H9 (cell line): ENCODE results near the gene DGLUCY. TPM values are rescaled to one million over a fixed set of nuclear protein-coding genes. Genes with fewer than 3 reads are reported as not detected.

ENCODE experiments used
- DNase-seq: peaks from one replicate; pipeline ENCODE4 v3.0.0-alpha.2; 2017
- H2AFZ ChIP-seq: one replicate; pipeline ENCODE4 v1.6.1; 2013; ENCODE audit warnings: mild to moderate bottlenecking, low read length, control low read depth, moderate library complexity
- H2AK5ac ChIP-seq: 2 replicates; pipeline ENCODE4 v1.6.1; 2013; ENCODE audit warnings: low read length, control low read depth, mixed read lengths; ENCODE audit not compliant: insufficient read length
- H2BK120ac ChIP-seq: one replicate; pipeline ENCODE4 v1.6.1; 2013; ENCODE audit warnings: low read depth, mild to moderate bottlenecking, low read length, control low read depth, inconsistent platforms; ENCODE audit not compliant: poor library complexity, severe bottlenecking
- H2BK12ac ChIP-seq: 2 replicates; pipeline ENCODE4 v1.6.1; 2013; ENCODE audit warnings: low read length, control low read depth, mixed read lengths, low read depth; ENCODE audit not compliant: insufficient read length
- H2BK15ac ChIP-seq: 2 replicates; pipeline ENCODE4 v1.6.1; 2013; ENCODE audit warnings: low read depth, low read length, control low read depth
- H2BK20ac ChIP-seq: one replicate; pipeline ENCODE4 v1.6.1; 2013; ENCODE audit warnings: low read depth, mild to moderate bottlenecking, low read length, control low read depth, inconsistent platforms; ENCODE audit not compliant: poor library complexity, severe bottlenecking
- H2BK5ac ChIP-seq: 2 replicates; pipeline ENCODE4 v1.6.1; 2013; ENCODE audit warnings: low read length, control low read depth, mixed read lengths; ENCODE audit not compliant: insufficient read length
- H3K14ac ChIP-seq: 2 replicates; pipeline ENCODE4 v1.6.1; 2013; ENCODE audit warnings: low read length, control low read depth; ENCODE audit not compliant: insufficient read depth
- H3K18ac ChIP-seq: 2 replicates; pipeline ENCODE4 v1.6.1; 2013; ENCODE audit warnings: low read depth, mild to moderate bottlenecking, mixed read lengths, low read length, control low read depth; ENCODE audit not compliant: insufficient read length
- H3K23ac ChIP-seq: 2 replicates; pipeline ENCODE4 v1.6.1; 2013; ENCODE audit warnings: low read length, control low read depth, mixed read lengths, low read depth; ENCODE audit not compliant: insufficient read length
- H3K23me2 ChIP-seq: 2 replicates; pipeline ENCODE4 v1.6.1; 2013; ENCODE audit warnings: low read depth, mild to moderate bottlenecking, mixed read lengths, low read length, control low read depth; ENCODE audit not compliant: insufficient read length, poor library complexity, severe bottlenecking
- H3K27ac ChIP-seq: 2 replicates; pipeline ENCODE4 v1.5.1; 2013; ENCODE audit warnings: low read length, control low read depth, mixed read lengths, low read depth; ENCODE audit not compliant: insufficient read length
- H3K27me3 ChIP-seq: 2 replicates; pipeline ENCODE4 v1.6.1; 2013; ENCODE audit warnings: low read length, control low read depth, inconsistent platforms; ENCODE audit not compliant: insufficient read depth
- H3K4ac ChIP-seq: 2 replicates; pipeline ENCODE4 v1.6.1; 2013; ENCODE audit warnings: low read depth, mild to moderate bottlenecking, control low read depth, inconsistent platforms, low read length, moderate library complexity
- H3K4me1 ChIP-seq: 2 replicates; pipeline ENCODE4 v1.6.1; 2013; ENCODE audit warnings: low read length, control low read depth, inconsistent platforms; ENCODE audit not compliant: insufficient read depth
- H3K4me2 ChIP-seq: 2 replicates; pipeline ENCODE4 v1.6.1; 2013; ENCODE audit warnings: low read length, control low read depth, mixed read lengths; ENCODE audit not compliant: insufficient read length, insufficient read depth
- H3K56ac ChIP-seq: 2 replicates; pipeline ENCODE4 v1.6.1; 2013; ENCODE audit warnings: low read depth, mild to moderate bottlenecking, mixed read lengths, low read length, control low read depth; ENCODE audit not compliant: insufficient read length
- H3K79me1 ChIP-seq: 2 replicates; pipeline ENCODE4 v1.6.1; 2013; ENCODE audit warnings: low read depth, mild to moderate bottlenecking, moderate library complexity, low read length, control low read depth, inconsistent platforms; ENCODE audit not compliant: insufficient read depth, poor library complexity, severe bottlenecking
- H3K79me2 ChIP-seq: 2 replicates; pipeline ENCODE4 v1.6.1; 2013; ENCODE audit warnings: low read length, control low read depth, inconsistent platforms; ENCODE audit not compliant: insufficient read depth
- H3K9ac ChIP-seq: 2 replicates; pipeline ENCODE4 v1.6.1; 2013; ENCODE audit warnings: low read length, control low read depth, mixed read lengths; ENCODE audit not compliant: insufficient read length; ENCODE audit errors: extremely low read depth
- H3K9me3 ChIP-seq: one replicate; pipeline ENCODE4 v1.6.1; 2013; ENCODE audit warnings: low read depth, low read length, inconsistent platforms; ENCODE audit not compliant: control insufficient read depth
- H3T11ph ChIP-seq: one replicate; pipeline ENCODE4 v1.6.1; 2013; ENCODE audit warnings: mild to moderate bottlenecking, low read length, control low read depth, inconsistent platforms
- H4K20me1 ChIP-seq: one replicate; pipeline ENCODE4 v1.6.1; 2013; ENCODE audit not compliant: control insufficient read depth, insufficient read length, insufficient read depth
- H4K5ac ChIP-seq: 2 replicates; pipeline ENCODE4 v1.6.1; 2013; ENCODE audit warnings: low read depth, mild to moderate bottlenecking, mixed read lengths, low read length, control low read depth; ENCODE audit not compliant: insufficient read length
- H4K8ac ChIP-seq: replicated peaks from 2 replicates; pipeline ENCODE4 v1.6.1; 2013; ENCODE audit warnings: low read length, control low read depth, mixed read lengths, low read depth; ENCODE audit not compliant: insufficient read length
- H4K91ac ChIP-seq: 2 replicates; pipeline ENCODE4 v1.6.1; 2013; ENCODE audit warnings: low read depth, mild to moderate bottlenecking, moderate library complexity, mixed read lengths, low read length, control low read depth; ENCODE audit not compliant: insufficient read length
- H3K27ac Mint-ChIP-seq, 3 experiments: 2 replicates in 2 of 3; 3 replicates in 1 of 3; pipeline ENCODE4 v1.8.0; 2020 to 2021; ENCODE audit warnings: mixed read lengths in 3 of 3, mild to moderate bottlenecking in 1 of 3, moderate library complexity in 1 of 3
- H3K27me3 Mint-ChIP-seq: 2 replicates; pipeline ENCODE4 v1.8.0; 2021; ENCODE audit warnings: low read depth, mild to moderate bottlenecking, moderate library complexity, mixed read lengths
- H3K36me3 Mint-ChIP-seq, 3 experiments: 2 replicates in 2 of 3; 3 replicates in 1 of 3; pipeline ENCODE4 v1.8.0; 2020 to 2021; ENCODE audit warnings: low read depth in 3 of 3, mixed read lengths in 3 of 3; ENCODE audit not compliant: insufficient read depth in 1 of 3
- H3K4me1 Mint-ChIP-seq, 2 experiments: 2 replicates each; pipeline ENCODE4 v1.8.0; 2020; ENCODE audit warnings: mixed read lengths in 2 of 2
- H3K4me3 Mint-ChIP-seq, 2 experiments: 2 replicates in 1 of 2; 3 replicates in 1 of 2; pipeline ENCODE4 v1.8.0; 2020 to 2021; ENCODE audit warnings: mild to moderate bottlenecking in 2 of 2, mixed read lengths in 2 of 2, moderate library complexity in 1 of 2
- H3K9me3 Mint-ChIP-seq, 2 experiments: 2 replicates in 1 of 2; 3 replicates in 1 of 2; pipeline ENCODE4 v1.8.0; 2020; ENCODE audit warnings: mild to moderate bottlenecking in 2 of 2, mixed read lengths in 2 of 2, moderate library complexity in 1 of 2
- WGBS: extraction: QIAGEN DNeasy Blood & Tissue Kit; methylation state at CpG from one replicate; pipeline ENCODE4 v1.1.7; 2013; ENCODE audit warnings: missing lambda C conversion rate, low lambda C conversion rate, mixed read lengths; ENCODE audit not compliant: insufficient read length; ENCODE audit errors: extremely low coverage; 5-methylcytosine and 5-hydroxymethylcytosine counted together
- total RNA-seq: library from RNA; stranded (reverse); gene quantifications from 2 replicates; pipeline ENCODE4 v1.2.1, GENCODE V29; 2021
- TF ChIP-seq, protein P1 (sequence below): fragments of 200-600 bp; sonication (generic); conservative IDR thresholded peaks from 3 replicates; pipeline ENCODE4 v1.8.0; 2021; ENCODE audit warnings: antibody characterized with exemption, mild to moderate bottlenecking

The DGLUCY gene
- total RNA-seq, 1 experiment from 2014 or later = 29.6 TPM

DNA sequence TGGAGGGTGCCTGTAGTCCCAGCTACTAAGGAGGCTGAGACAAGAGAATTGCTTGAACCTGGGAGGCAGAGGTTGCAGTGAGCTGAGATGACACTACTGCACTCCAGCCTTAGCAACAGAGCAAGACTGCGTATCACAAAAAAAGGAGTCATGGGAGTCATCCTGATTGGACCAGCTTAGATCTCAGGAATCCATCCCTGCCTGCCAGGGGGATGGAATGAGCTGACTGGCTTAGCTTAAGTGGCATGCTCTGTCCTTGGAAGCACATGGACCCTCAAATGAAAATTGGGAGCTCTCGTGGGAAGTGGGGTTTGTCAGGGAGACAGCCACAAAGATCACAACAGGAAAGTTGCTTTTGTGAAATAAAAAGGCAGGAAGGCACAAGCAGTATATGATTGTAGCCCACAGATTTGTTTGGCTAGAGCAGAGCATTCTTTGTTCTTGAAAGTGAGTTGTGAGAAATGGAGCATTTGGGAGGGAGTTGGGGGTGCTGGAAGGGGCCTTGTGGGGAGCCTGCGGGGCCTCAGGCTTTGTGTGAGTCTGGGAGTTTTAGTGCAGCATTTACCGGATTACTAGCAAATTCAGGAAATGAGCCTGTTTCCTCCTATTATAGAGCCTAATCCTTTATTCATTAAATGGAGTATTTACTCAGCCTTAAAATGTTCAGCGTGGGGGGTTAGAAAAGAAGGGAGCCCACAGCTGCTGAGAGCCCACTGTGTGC lies 30.7 kb downstream of the DGLUCY start:
- Mint-ChIP-seq H3K27me3 (no peaks in the 10 kb centered on the region), H3K27ac (peak overlapping the region in 2 of 3 experiments; percentile 25 to 35; a peak in 3 of 7 replicates), H3K4me1 (peaks cover 11 to 12% of the 10 kb centered on the region in 2 experiments), H3K4me3 (no peak overlapping the region), H3K9me3 (no peaks in the 10 kb centered on the region), H3K36me3 (peaks cover 0 to 22% (median 19%) of the 10 kb centered on the region in 3 experiments; a peak in 5 of 7 replicates)
- no peak overlapping the region for H3T11ph ChIP-seq
- no peaks in the 10 kb centered on the region for H4K20me1 ChIP-seq
- H3K4me2 ChIP-seq = no peak overlapping the region
- H3K18ac ChIP-seq = no peak overlapping the region
- H2BK15ac ChIP-seq = no peak overlapping the region
- no peaks in the 10 kb centered on the region for H3K27me3 ChIP-seq
- no peak overlapping the region for H3K23ac ChIP-seq
- no peak overlapping the region for H2BK20ac ChIP-seq
- no peaks in the 10 kb centered on the region for H3K4me1 ChIP-seq
- no peak overlapping the region for H2BK5ac ChIP-seq
- no peak overlapping the region for H4K91ac ChIP-seq
- H3K79me1 ChIP-seq = no peaks in the 10 kb centered on the region
- no peak for DNase-seq
- no peaks in the 10 kb centered on the region for H3K79me2 ChIP-seq
- no peak overlapping the region for H4K8ac ChIP-seq
- H3K9me3 ChIP-seq = no peaks in the 10 kb centered on the region
- H3K14ac ChIP-seq = no peak overlapping the region
- no peak overlapping the region for H2BK12ac ChIP-seq
- TF ChIP-seq, protein P1, sequence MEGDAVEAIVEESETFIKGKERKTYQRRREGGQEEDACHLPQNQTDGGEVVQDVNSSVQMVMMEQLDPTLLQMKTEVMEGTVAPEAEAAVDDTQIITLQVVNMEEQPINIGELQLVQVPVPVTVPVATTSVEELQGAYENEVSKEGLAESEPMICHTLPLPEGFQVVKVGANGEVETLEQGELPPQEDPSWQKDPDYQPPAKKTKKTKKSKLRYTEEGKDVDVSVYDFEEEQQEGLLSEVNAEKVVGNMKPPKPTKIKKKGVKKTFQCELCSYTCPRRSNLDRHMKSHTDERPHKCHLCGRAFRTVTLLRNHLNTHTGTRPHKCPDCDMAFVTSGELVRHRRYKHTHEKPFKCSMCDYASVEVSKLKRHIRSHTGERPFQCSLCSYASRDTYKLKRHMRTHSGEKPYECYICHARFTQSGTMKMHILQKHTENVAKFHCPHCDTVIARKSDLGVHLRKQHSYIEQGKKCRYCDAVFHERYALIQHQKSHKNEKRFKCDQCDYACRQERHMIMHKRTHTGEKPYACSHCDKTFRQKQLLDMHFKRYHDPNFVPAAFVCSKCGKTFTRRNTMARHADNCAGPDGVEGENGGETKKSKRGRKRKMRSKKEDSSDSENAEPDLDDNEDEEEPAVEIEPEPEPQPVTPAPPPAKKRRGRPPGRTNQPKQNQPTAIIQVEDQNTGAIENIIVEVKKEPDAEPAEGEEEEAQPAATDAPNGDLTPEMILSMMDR = no peak
- no peak overlapping the region for H3K56ac ChIP-seq
- no peak overlapping the region for H3K4ac ChIP-seq
- no peak overlapping the region for H3K9ac ChIP-seq
- H3K23me2 ChIP-seq = no peaks in the 10 kb centered on the region
- H2AFZ ChIP-seq = no peak overlapping the region
- no peak overlapping the region for H3K27ac ChIP-seq
- H4K5ac ChIP-seq = no peak overlapping the region
- H2BK120ac ChIP-seq = no peak overlapping the region
- no CpG with 5 or more reads among the region's 5 CpGs for WGBS
- no peak overlapping the region for H2AK5ac ChIP-seq
